ENCODE measurements around the gene LGI4. TPM values are rescaled to one million over a fixed set of nuclear protein-coding genes. Genes with fewer than 3 reads are reported as not detected.
A peak's percentile ranks its signal among the peaks of the same experiment; 100 is the strongest.

The LGI4 gene
- total RNA-seq, 1 experiment from 2014 or later: 3.2 TPM

GRCh38 chr19:35155441-35155840, 20.6 kb upstream of the LGI4 start:
- no peak overlapping the region for H3K23ac ChIP-seq (ENCODE audit: insufficient read length, low read depth, low read length)
- peaks cover 19% of the 10 kb centered on the region for H3K23me2 ChIP-seq (ENCODE audit: insufficient read length, low read depth, low read length, poor library complexity, severe bottlenecking)
- peak overlapping the region; percentile 93 to 97 for H3K4me3 Mint-ChIP-seq
- no CpG with 5 or more reads among the region's 17 CpGs for WGBS (ENCODE audit: extremely low coverage, insufficient read length, low lambda C conversion rate)
- H2BK120ac ChIP-seq (ENCODE audit: low read depth, low read length, poor library complexity, severe bottlenecking): no peak overlapping the region
- H3K27me3 Mint-ChIP-seq (ENCODE audit: low read depth): peaks cover 2% of the 10 kb centered on the region; the same call in 1 of the 2 replicates
- no peak for DNase-seq
- H3K36me3 Mint-ChIP-seq (ENCODE audit: insufficient read depth in 1 of 3, low read depth in 3 of 3): peaks cover 23 to 33% (median 28%) of the 10 kb centered on the region in 3 experiments; a peak in 6 of 7 replicates
- no peaks in the 10 kb centered on the region for H4K20me1 ChIP-seq (ENCODE audit: control insufficient read depth, insufficient read depth, insufficient read length)
- no peak overlapping the region for H3K4ac ChIP-seq (ENCODE audit: low read depth, low read length)
- H2AK5ac ChIP-seq (ENCODE audit: insufficient read length, low read length): no peak overlapping the region
- no peak overlapping the region for H2BK12ac ChIP-seq (ENCODE audit: insufficient read length, low read depth, low read length)
- H3K4me2 ChIP-seq (ENCODE audit: insufficient read depth, insufficient read length, low read length): peak overlapping the region; percentile 68
- H3K56ac ChIP-seq (ENCODE audit: insufficient read length, low read depth, low read length): no peak overlapping the region
- no peak overlapping the region for H3K27ac ChIP-seq (ENCODE audit: insufficient read length, low read depth, low read length)
- no peak overlapping the region for H3K14ac ChIP-seq (ENCODE audit: insufficient read depth, low read length)
- no peak overlapping the region for H3T11ph ChIP-seq (ENCODE audit: low read length)
- H4K5ac ChIP-seq (ENCODE audit: insufficient read length, low read depth, low read length): no peak overlapping the region
- H2BK15ac ChIP-seq (ENCODE audit: low read depth, low read length): no peak overlapping the region
- no peak overlapping the region for H2BK5ac ChIP-seq (ENCODE audit: insufficient read length, low read length)
- H3K79me1 ChIP-seq (ENCODE audit: insufficient read depth, low read depth, low read length, poor library complexity, severe bottlenecking): no peaks in the 10 kb centered on the region
- H3K9me3 ChIP-seq (ENCODE audit: control insufficient read depth, low read depth, low read length): no peaks in the 10 kb centered on the region
- H3K4me1 ChIP-seq (ENCODE audit: insufficient read depth, low read length): peaks cover 8% of the 10 kb centered on the region; the same call in 1 of the 2 replicates
- H3K9me3 Mint-ChIP-seq: no peaks in the 10 kb centered on the region; a peak in 3 of 5 replicates
- H4K8ac ChIP-seq (replicated peaks; ENCODE audit: insufficient read length, low read depth, low read length): no peak overlapping the region
- H3K18ac ChIP-seq (ENCODE audit: insufficient read length, low read depth, low read length): no peak overlapping the region
- H2AFZ ChIP-seq (ENCODE audit: low read length): no peak overlapping the region
- peak overlapping the region; percentile 46 for H3K9ac ChIP-seq (ENCODE audit: extremely low read depth, insufficient read length, low read length)
- H3K27ac Mint-ChIP-seq: peak overlapping the region in 1 of 3 experiments; percentile 93; a peak in 1 of 7 replicates
- TF ChIP-seq CTCF (conservative IDR thresholded peaks at IDR 0.05): no peak
- H4K91ac ChIP-seq (ENCODE audit: insufficient read length, low read depth, low read length): no peak overlapping the region
- H3K27me3 ChIP-seq (ENCODE audit: insufficient read depth, low read length): no peaks in the 10 kb centered on the region
- H3K4me1 Mint-ChIP-seq: peaks cover 43 to 52% of the 10 kb centered on the region in 2 experiments
- H3K79me2 ChIP-seq (ENCODE audit: insufficient read depth, low read length): no peaks in the 10 kb centered on the region; the same call in 1 of the 2 replicates
- H2BK20ac ChIP-seq (ENCODE audit: low read depth, low read length, poor library complexity, severe bottlenecking): no peak overlapping the region
